ENCODE measurements around the gene DDHD1.
"Not testable (repeated sequence)": the region's sequence is repeated elsewhere in the genome, so short reads cannot be mapped to it uniquely, and the experiment has no call there.

DDHD1 gene

GRCh38 chr14:53152887-53153701 lies at the start of gene DDHD1:
Gene DDHD1, minus strand, starts transcription at chr14:53153323. Its CDS starts 225 bp downstream, at chr14:53153098.
- DNase-seq = peak; percentile 64

- DNase-seq = no peak
These were observed 42.8 kb upstream of the DDHD1 start for GRCh38 chr14:53195949-53196348.

GRCh38 chr14:53193193-53193592 lies 40.1 kb upstream of the DDHD1 start:
- DNase-seq = no peak

GRCh38 chr14:53192052-53192760 lies 39.1 kb upstream of the DDHD1 start:
- DNase-seq = no peak

GRCh38 chr14:53190938-53191337 lies 37.8 kb upstream of the DDHD1 start:
- DNase-seq = no peak

GRCh38 chr14:53187921-53188463 lies 34.9 kb upstream of the DDHD1 start:
- DNase-seq = no peak

GRCh38 chr14:53186532-53186931 lies 33.4 kb upstream of the DDHD1 start:
- DNase-seq = no peak

GRCh38 chr14:53183611-53184010 lies 30.5 kb upstream of the DDHD1 start:
- no peak for DNase-seq

- no peak for DNase-seq
These were observed 29.9 kb upstream of the DDHD1 start for GRCh38 chr14:53183056-53183455.

- DNase-seq = not testable (repeated sequence)
These were observed 28.4 kb upstream of the DDHD1 start for GRCh38 chr14:53181463-53182081.

- no peak for DNase-seq
These were observed 27.4 kb upstream of the DDHD1 start for GRCh38 chr14:53180272-53181221.

- DNase-seq = not testable (repeated sequence)
These were observed 26.4 kb upstream of the DDHD1 start for GRCh38 chr14:53179486-53180005.

GRCh38 chr14:53175375-53175774 lies 22.3 kb upstream of the DDHD1 start:
- no peak for DNase-seq

GRCh38 chr14:53174918-53175317 lies 21.8 kb upstream of the DDHD1 start:
- no peak for DNase-seq

- no peak for DNase-seq
These were observed 15.7 kb upstream of the DDHD1 start for GRCh38 chr14:53168786-53169185.

GRCh38 chr14:53167602-53168328 lies 14.6 kb upstream of the DDHD1 start:
- DNase-seq = no peak

GRCh38 chr14:53161758-53162435 lies 8.8 kb upstream of the DDHD1 start:
- DNase-seq = no peak

- DNase-seq = no peak
These were observed 3.1 kb upstream of the DDHD1 start for GRCh38 chr14:53156238-53156637.

- no peak for DNase-seq
These were observed 584 bp upstream of the DDHD1 start for GRCh38 chr14:53153702-53154112.

GRCh38 chr14:53152184-53152886 lies 788 bp downstream of the DDHD1 start:
- no peak for DNase-seq
